ENCODE results near the gene CALHM2.

CALHM2 gene

GRCh38 chr10:103473261-103473671 lies 21.1 kb upstream of the CALHM2 start:
- H3K4me1 ChIP-seq (ENCODE audit: insufficient read depth, low read length): peaks cover 11% of the 10 kb centered on the region
- no peaks in the 10 kb centered on the region for H3K9me3 ChIP-seq (ENCODE audit: insufficient read depth, low read depth, low read length)
- H3K27me3 ChIP-seq (ENCODE audit: insufficient read depth, low read length): no peaks in the 10 kb centered on the region
- H3K9ac ChIP-seq (ENCODE audit: low read depth, low read length): no peak overlapping the region
- H3K27ac ChIP-seq (ENCODE audit: low read length): no peak overlapping the region
- no peaks in the 10 kb centered on the region for H3K36me3 ChIP-seq (ENCODE audit: insufficient read depth, low read depth, low read length)
- no peak overlapping the region for H3K4me3 ChIP-seq (ENCODE audit: low read length)

- Histone ChIP-seq H3K4me1 (ENCODE audit: insufficient read depth, low read length) (peaks cover 8% of the 10 kb centered on the region), H3K4me3 (ENCODE audit: low read length) (no peak overlapping the region), H3K9me3 (ENCODE audit: insufficient read depth, low read depth, low read length) (no peaks in the 10 kb centered on the region), H3K27ac (ENCODE audit: low read length) (no peak overlapping the region), H3K9ac (ENCODE audit: low read depth, low read length) (no peak overlapping the region; the same call in 1 of the 2 replicates), H3K36me3 (ENCODE audit: insufficient read depth, low read depth, low read length) (no peaks in the 10 kb centered on the region), H3K27me3 (ENCODE audit: insufficient read depth, low read length) (no peaks in the 10 kb centered on the region)
Measured at GRCh38 chr10:103472005-103472404, 19.8 kb upstream of the CALHM2 start.

GRCh38 chr10:103470761-103471653 lies 18.8 kb upstream of the CALHM2 start:
- Histone ChIP-seq H3K4me3 (ENCODE audit: low read length) (no peak overlapping the region), H3K9ac (ENCODE audit: low read depth, low read length) (no peak overlapping the region), H3K36me3 (ENCODE audit: insufficient read depth, low read depth, low read length) (no peaks in the 10 kb centered on the region), H3K4me1 (ENCODE audit: insufficient read depth, low read length) (peaks cover 3% of the 10 kb centered on the region), H3K27ac (ENCODE audit: low read length) (no peak overlapping the region), H3K27me3 (ENCODE audit: insufficient read depth, low read length) (no peaks in the 10 kb centered on the region), H3K9me3 (ENCODE audit: insufficient read depth, low read depth, low read length) (no peaks in the 10 kb centered on the region)

- Histone ChIP-seq H3K36me3 (ENCODE audit: insufficient read depth, low read depth, low read length) (no peaks in the 10 kb centered on the region), H3K27me3 (ENCODE audit: insufficient read depth, low read length) (no peaks in the 10 kb centered on the region), H3K4me3 (ENCODE audit: low read length) (no peak overlapping the region), H3K9ac (ENCODE audit: low read depth, low read length) (no peak overlapping the region), H3K4me1 (ENCODE audit: insufficient read depth, low read length) (peaks cover 3% of the 10 kb centered on the region), H3K9me3 (ENCODE audit: insufficient read depth, low read depth, low read length) (no peaks in the 10 kb centered on the region), H3K27ac (ENCODE audit: low read length) (no peak overlapping the region)
Measured at GRCh38 chr10:103469201-103469600, 17.0 kb upstream of the CALHM2 start.

GRCh38 chr10:103467406-103467805 lies 15.2 kb upstream of the CALHM2 start:
- Histone ChIP-seq H3K27ac (ENCODE audit: low read length) (no peak overlapping the region), H3K9ac (ENCODE audit: low read depth, low read length) (no peak overlapping the region), H3K36me3 (ENCODE audit: insufficient read depth, low read depth, low read length) (no peaks in the 10 kb centered on the region), H3K27me3 (ENCODE audit: insufficient read depth, low read length) (no peaks in the 10 kb centered on the region), H3K4me1 (ENCODE audit: insufficient read depth, low read length) (peaks cover 3% of the 10 kb centered on the region), H3K9me3 (ENCODE audit: insufficient read depth, low read depth, low read length) (no peaks in the 10 kb centered on the region), H3K4me3 (ENCODE audit: low read length) (no peak overlapping the region)

DNA sequence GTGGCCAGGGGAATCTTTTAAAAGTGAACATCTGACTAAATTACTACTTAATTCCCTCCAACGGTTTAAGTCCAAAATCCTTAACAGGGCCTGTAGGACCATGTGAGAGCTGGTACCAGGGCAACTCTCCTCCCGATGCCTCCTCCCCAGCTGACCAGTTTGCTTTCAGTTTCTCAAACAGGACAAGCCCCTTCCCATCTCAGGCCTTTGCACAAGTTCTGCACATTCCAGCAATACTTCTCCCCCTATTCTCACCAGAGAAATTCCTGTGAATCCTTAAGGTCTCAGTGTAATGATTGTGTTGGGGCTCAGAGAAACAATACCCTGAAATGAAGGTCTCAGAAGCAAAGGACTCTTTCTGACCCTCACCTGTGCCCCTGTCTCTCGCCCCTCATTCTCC lies 14.6 kb upstream of the CALHM2 start:
- Histone ChIP-seq H3K36me3 (ENCODE audit: insufficient read depth, low read depth, low read length) (no peaks in the 10 kb centered on the region), H3K27me3 (ENCODE audit: insufficient read depth, low read length) (no peaks in the 10 kb centered on the region), H3K27ac (ENCODE audit: low read length) (no peak overlapping the region), H3K9me3 (ENCODE audit: insufficient read depth, low read depth, low read length) (no peaks in the 10 kb centered on the region), H3K9ac (ENCODE audit: low read depth, low read length) (no peak overlapping the region), H3K4me3 (ENCODE audit: low read length) (no peak overlapping the region), H3K4me1 (ENCODE audit: insufficient read depth, low read length) (peaks cover 3% of the 10 kb centered on the region; the same call in 1 of the 2 replicates)

DNA sequence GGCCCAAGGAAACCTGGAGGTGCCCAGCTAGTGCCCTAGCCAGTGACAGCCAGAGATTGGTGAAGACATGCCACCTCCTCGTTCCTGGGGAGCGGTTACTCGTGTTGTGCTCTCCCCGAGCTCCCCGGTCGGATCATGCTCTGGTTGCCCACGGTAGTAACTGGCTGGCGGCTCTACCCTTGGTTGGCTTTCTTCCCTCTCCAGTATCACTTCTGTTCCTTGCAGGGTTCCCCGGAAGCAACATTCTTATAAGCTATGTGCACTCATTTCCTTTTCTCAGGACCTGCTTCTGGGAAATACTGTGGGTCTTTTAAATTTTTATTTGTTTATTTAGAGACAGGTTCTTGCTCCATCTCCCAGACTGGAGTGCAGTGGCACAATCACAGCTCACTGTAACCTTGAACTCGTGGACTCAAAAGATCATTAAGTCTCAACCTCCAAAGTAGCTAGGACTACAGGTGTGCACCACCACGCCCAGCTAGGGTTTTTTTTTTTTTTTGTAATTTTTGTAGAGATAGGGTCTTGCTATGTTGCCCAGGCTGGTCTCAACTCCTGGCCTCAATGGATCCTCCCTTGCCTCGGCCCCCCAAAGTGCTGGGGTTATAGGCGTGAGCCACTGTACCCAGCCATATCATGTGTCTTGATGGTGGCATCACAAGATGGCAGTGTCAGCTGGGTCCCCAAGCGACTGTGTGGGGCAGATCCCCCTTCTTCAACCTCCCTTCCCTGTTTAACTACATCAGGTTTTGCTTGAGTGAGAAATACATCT lies 13.4 kb upstream of the CALHM2 start:
- Histone ChIP-seq H3K4me1 (ENCODE audit: insufficient read depth, low read length) (no peaks in the 10 kb centered on the region), H3K9me3 (ENCODE audit: insufficient read depth, low read depth, low read length) (no peaks in the 10 kb centered on the region), H3K4me3 (ENCODE audit: low read length) (no peak overlapping the region), H3K9ac (ENCODE audit: low read depth, low read length) (no peak overlapping the region), H3K36me3 (ENCODE audit: insufficient read depth, low read depth, low read length) (no peaks in the 10 kb centered on the region), H3K27me3 (ENCODE audit: insufficient read depth, low read length) (no peaks in the 10 kb centered on the region), H3K27ac (ENCODE audit: low read length) (no peak overlapping the region)

DNA sequence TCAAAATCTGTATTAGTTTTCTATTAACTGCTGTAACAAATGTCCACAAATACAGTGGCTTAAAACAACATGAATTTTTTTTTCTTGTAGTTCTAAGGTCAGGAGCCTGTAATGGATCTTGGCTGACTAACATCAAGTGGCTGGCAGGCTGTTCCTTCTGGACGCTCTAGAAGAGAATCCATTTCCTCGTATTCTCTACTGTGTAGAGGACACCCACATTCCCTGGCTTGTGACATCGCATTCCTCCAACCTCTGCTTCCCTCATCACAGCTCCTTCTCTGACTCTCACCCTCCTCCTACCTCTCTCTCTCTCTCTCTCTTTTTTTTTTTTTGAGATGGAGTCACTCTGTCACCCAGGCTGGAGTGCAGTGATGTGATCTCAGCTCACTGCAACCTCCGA lies 11.3 kb upstream of the CALHM2 start:
- Histone ChIP-seq H3K9ac (ENCODE audit: low read depth, low read length) (no peak overlapping the region), H3K4me3 (ENCODE audit: low read length) (no peak overlapping the region), H3K27me3 (ENCODE audit: insufficient read depth, low read length) (no peaks in the 10 kb centered on the region), H3K36me3 (ENCODE audit: insufficient read depth, low read depth, low read length) (no peaks in the 10 kb centered on the region), H3K4me1 (ENCODE audit: insufficient read depth, low read length) (no peaks in the 10 kb centered on the region), H3K9me3 (ENCODE audit: insufficient read depth, low read depth, low read length) (no peaks in the 10 kb centered on the region), H3K27ac (ENCODE audit: low read length) (no peak overlapping the region)

DNA sequence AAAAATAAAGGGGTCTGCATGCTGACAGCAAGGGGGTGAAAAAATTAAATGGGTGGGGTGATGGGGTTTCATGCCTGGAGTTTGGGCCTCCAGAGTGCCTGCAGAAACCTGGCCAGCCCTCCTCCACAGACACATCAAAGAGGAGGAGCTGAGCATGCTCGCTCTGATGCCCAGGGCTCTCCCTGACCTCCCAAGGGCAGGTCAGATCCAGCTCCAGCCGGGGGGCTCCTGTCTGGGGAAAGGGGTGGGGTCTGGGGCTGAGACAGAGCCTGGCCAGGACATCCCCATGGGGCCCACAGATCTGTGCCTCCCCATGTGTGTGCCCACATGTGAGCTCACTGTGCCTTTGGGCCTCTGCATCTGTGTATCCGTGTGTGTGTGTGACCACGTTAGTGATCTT lies 7.4 kb upstream of the CALHM2 start:
- Histone ChIP-seq H3K27me3 (ENCODE audit: insufficient read depth, low read length) (no peaks in the 10 kb centered on the region), H3K36me3 (ENCODE audit: insufficient read depth, low read depth, low read length) (no peaks in the 10 kb centered on the region), H3K4me1 (ENCODE audit: insufficient read depth, low read length) (no peaks in the 10 kb centered on the region), H3K9ac (ENCODE audit: low read depth, low read length) (no peak overlapping the region), H3K9me3 (ENCODE audit: insufficient read depth, low read depth, low read length) (no peaks in the 10 kb centered on the region), H3K27ac (ENCODE audit: low read length) (no peak overlapping the region), H3K4me3 (ENCODE audit: low read length) (no peak overlapping the region)

- no peaks in the 10 kb centered on the region for H3K4me1 ChIP-seq (ENCODE audit: insufficient read depth, low read length)
- H3K9me3 ChIP-seq (ENCODE audit: insufficient read depth, low read depth, low read length): no peaks in the 10 kb centered on the region
- no peak within 1 kb of the TSS for H3K27ac ChIP-seq (ENCODE audit: low read length)
- no peaks in the 10 kb centered on the region for H3K27me3 ChIP-seq (ENCODE audit: insufficient read depth, low read length)
- no peak within 1 kb of the TSS for H3K4me3 ChIP-seq (ENCODE audit: low read length)
- H3K9ac ChIP-seq (ENCODE audit: low read depth, low read length): no peak within 1 kb of the TSS
- H3K36me3 ChIP-seq (ENCODE audit: insufficient read depth, low read depth, low read length): no peaks in the 10 kb centered on the region
Measured at GRCh38 chr10:103458720-103459119, 6.5 kb upstream of the CALHM2 start, which contains the start of gene CALHM1. TSS of gene CALHM1 (minus strand) at chr10:103458900. CDS start at chr10:103458751, 149 bp downstream.

GRCh38 chr10:103457896-103458583 lies 5.9 kb upstream of the CALHM2 start:
- no peak overlapping the region for H3K27ac ChIP-seq (ENCODE audit: low read length)
- H3K9me3 ChIP-seq (ENCODE audit: insufficient read depth, low read depth, low read length): no peaks in the 10 kb centered on the region
- H3K4me1 ChIP-seq (ENCODE audit: insufficient read depth, low read length): no peaks in the 10 kb centered on the region
- no peak overlapping the region for H3K9ac ChIP-seq (ENCODE audit: low read depth, low read length)
- H3K4me3 ChIP-seq (ENCODE audit: low read length): no peak overlapping the region
- no peaks in the 10 kb centered on the region for H3K27me3 ChIP-seq (ENCODE audit: insufficient read depth, low read length)
- no peaks in the 10 kb centered on the region for H3K36me3 ChIP-seq (ENCODE audit: insufficient read depth, low read depth, low read length)
